GM21737 (cell line): ENCODE data around the gene SMIM30.
"Not testable (repeated sequence)": the region's sequence is repeated elsewhere in the genome, so short reads cannot be mapped to it uniquely, and the experiment has no call there.

Experiments
- ATAC-seq: cut with Tn5 transposase; IDR thresholded peaks from one replicate; pipeline ENCODE4 v1.9.1; 2021; ENCODE audit warnings: mild to moderate bottlenecking, moderate library complexity; ENCODE audit not compliant: unreplicated experiment

The SMIM30 gene

GRCh38 chr7:113118074-113118959, at the start of gene SMIM30:
Gene SMIM30, minus strand, starts transcription at chr7:113118554. Its CDS starts 976 bp downstream, at chr7:113117578.
- ATAC-seq, result peak; percentile 100

DNA sequence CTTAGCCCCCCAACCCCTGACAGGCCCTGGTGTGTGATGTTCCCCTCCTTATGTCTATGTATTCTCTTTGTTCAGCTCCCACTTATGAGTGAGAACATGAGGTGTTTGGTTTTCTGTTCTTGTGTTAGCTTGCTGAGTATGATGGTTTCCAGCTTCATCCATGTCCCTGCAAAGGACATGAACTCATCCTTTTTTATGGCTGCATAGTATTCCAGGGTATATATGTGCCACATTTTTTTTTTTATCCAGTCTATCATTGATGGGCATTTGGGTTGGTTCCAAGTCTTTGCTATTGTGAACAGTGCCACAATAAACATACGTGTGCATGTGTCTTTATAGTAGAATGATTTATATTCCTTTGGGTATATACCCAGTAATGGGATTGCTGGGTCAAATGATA, 47.8 kb upstream of the SMIM30 start:
- not testable (repeated sequence) for ATAC-seq

- ATAC-seq, result no peak
Measured at GRCh38 chr7:113161050-113161449, 42.7 kb upstream of the SMIM30 start.

DNA sequence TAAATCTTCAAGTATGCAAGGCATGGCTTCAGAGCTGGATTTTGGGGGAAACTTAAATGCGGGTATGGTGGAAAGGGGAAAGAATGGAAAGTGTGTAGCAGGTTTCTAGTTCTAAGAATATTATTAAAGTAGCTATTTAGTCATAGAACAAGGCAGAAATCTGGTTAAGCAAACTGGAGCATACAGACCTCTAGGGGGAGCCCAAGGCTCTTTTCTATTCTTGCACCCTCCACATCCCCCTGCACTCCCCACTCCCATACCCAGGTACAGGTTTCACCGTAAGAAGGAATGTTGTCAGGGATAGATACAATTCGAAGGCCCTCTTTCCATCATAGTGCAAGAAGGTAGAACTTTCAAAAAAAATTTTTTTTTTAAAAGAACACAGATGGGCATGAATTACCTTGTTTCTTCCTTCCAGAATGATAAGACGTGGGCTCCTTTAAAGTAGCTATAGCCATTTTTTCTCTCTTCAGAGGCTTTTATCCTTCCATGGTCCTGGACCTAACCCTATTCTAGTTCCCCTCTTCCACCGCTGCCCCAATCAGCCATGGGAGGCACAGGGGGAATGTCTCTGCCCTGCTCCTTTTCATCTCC, 41.5 kb upstream of the SMIM30 start:
- peak; percentile 65 for ATAC-seq

- ATAC-seq, result no peak
Measured at GRCh38 chr7:113158756-113159155, 40.4 kb upstream of the SMIM30 start.

GRCh38 chr7:113154117-113154516, 35.8 kb upstream of the SMIM30 start:
- no peak for ATAC-seq

DNA sequence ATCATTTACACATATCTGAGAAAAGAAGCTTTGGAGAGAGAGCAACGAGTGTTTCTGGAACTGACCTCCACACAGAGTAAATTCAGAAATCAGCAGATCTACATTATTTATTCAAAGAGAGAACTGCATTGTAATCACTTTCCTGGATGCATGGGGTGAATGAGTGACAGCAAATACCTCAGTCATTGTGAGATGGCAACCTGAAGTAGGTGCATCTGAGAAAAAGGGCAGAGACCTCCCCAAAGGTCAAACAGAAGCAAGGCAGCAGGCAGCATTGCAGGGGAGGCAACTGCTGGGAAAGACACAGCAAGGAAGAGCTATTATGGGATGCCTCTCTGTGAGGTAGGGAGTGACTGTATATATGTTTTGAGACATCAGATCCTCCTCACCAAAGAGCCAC, 26.5 kb upstream of the SMIM30 start:
- ATAC-seq, result no peak

DNA sequence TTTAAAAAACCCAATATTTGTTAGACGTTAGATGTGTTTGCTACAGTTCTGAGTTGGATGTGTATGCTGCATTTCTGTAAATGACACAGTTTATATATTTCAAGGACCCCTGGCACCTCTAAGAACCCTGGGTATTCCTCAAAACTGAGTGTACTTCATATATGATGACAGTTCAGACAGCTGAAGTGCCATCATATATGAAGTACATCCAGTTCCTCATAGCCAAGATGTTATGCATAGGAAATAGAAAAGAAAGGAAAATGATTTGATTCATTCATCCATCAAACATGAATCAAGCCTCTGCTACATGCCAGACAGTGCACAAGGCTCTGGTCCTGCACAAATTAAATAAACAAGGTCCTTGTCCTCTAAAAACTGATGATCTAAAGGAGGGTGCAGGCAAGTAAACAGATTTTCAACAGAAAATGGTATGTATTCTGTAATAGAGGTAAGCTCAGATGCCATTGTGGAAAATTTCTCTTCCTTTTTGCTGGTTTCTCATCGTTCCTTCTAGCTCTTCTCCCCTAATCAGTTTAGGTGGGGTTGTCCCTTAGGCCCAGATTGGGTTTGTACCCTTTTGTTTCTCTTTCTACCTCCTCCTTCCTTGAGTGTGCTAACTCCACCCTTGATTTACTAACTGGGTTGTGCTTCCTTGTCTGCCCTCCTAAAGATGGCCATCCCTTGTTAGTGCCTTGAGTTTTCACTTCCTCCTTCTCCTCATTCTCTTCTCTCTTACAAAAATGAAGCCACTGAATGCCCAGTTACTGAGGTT, 25.3 kb upstream of the SMIM30 start:
- ATAC-seq, result peak; percentile 76

GRCh38 chr7:113142385-113143119, 24.2 kb upstream of the SMIM30 start:
- ATAC-seq, result no peak

GRCh38 chr7:113141803-113142202, 23.4 kb upstream of the SMIM30 start:
- ATAC-seq, result no peak

GRCh38 chr7:113140956-113141355, 22.6 kb upstream of the SMIM30 start:
- ATAC-seq, result no peak

DNA sequence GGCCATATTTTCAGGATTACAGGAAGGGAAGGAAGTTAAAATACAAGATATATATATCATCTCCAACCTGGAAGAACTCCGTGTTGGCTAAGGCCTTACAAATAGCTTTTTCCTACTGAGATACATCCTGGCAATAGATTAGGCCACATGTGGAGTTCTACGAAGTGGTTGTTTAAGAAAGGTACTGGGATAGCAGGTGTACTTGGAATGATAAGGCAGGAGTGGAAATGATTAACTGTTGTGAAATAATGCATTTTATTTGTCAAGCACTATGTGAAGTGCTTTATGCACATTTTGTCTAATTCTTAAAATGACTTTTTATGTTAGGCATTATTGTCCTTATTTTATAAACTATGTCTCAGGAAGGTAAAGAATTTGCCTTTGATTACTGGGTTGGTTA, 18.9 kb upstream of the SMIM30 start:
- ATAC-seq, result no peak

DNA sequence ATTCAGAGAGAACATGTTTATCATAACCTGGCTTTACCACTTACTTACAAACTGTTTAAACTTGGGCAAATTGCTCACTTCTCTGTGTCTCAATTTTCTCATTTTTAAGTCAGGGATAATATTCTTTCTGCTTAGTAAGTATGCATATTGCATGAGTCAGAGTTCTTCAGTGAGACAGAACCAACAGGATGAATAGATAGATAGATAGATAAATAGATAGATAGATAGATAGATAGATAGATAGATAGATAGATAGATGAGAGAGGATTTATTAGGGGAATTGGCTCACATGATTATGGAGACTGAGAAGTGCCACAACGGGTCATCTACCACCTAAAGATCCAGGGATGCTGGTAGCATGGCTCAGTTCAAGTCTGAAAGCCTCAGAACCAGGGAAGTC, 15.7 kb upstream of the SMIM30 start:
- ATAC-seq, result no peak

GRCh38 chr7:113131367-113131766, 13.0 kb upstream of the SMIM30 start:
- no peak for ATAC-seq

DNA sequence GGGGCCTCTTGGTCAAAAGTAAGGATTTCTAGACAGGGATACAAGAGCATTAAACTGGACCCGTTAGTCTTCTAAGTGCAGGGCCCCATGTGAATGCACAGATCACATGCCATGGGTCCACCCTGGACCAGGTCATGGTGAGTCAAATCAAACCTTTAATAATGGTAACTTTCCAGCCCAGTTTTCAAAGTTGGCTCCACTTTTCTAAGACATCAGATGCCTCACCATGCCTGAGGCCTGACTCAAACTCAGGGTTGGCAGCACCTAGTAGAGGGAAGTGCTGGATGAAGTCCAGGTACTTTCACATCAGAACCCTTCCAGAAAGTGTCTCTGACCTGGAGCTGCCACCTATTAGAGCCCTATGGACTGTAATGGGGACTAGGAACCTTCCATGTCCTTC, 9.7 kb upstream of the SMIM30 start:
- no peak for ATAC-seq

DNA sequence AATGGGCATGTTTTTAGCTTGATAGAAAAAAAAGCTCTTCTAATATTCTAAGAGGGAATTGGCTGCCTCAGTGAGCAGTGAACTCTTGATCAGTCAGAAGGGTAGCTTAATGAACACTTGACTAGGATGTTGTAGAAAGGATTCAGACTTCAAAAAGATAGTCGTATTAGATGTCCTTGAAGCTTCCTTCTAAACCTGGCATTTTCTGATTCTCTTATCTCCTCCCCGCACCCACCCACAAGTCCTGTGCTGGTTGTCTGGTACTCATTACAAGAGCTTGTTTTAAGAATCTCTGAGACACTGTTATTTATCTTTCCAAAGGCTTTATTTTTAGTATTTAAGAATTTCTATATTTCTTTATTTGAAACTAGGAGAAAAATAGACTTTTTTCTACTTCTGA, 7.4 kb upstream of the SMIM30 start:
- no peak for ATAC-seq

DNA sequence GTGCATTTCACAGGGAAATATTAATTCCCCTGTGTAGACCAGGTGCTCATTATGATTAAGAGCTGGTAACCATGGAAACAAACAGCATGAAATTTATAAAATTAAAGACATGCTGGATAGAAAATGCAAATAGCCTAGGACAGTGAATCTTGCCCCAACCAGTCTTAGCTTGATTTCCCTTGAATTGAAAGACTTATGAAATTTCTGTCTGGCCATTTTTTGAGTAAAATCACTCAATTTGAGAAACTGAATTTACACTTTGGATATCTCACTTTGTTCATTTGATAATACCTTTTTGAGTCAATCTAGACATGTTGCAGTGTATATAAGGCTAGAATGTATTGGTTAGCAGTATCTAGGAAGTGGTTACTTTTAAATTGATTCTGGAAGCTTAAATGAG, 4.4 kb upstream of the SMIM30 start:
- no peak for ATAC-seq

DNA sequence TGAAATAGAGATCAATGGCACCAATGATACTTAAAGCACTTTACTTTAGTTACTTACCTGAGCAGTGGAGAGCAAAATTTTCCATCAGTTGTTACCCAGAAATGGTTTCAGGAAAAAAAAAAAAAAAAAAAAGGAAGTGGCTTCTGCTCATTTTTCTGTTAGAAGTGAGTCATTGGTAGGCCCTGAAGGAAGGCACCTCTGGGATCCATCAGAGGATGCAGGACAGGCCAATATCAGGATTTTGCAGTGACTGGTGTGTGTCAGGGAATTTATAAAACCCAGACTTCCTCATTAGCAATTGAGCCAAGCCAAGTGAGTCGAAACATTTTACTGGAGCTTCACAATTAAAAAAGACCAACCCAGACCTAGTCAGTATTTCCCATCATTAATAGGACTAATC, 2.3 kb upstream of the SMIM30 start:
- no peak for ATAC-seq

DNA sequence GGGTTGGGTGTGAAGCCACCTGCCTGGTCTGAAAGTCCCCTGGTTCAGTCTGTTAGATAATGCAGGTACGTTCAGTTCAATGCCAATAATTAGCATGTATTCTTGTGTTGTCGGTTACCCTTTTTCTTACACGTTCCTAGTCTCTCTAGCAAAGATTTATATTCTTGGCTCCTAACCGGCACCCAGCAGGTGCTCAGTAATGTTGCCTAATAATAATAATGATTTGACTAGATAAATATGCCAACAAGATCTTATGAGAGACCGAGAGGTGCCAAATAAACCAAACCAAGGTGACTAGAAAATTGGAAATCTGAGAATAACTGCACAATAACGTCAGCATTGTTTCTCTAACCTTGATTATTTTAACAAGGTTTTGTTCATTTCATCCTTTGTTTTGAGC, 1.1 kb upstream of the SMIM30 start:
- ATAC-seq, result no peak

DNA sequence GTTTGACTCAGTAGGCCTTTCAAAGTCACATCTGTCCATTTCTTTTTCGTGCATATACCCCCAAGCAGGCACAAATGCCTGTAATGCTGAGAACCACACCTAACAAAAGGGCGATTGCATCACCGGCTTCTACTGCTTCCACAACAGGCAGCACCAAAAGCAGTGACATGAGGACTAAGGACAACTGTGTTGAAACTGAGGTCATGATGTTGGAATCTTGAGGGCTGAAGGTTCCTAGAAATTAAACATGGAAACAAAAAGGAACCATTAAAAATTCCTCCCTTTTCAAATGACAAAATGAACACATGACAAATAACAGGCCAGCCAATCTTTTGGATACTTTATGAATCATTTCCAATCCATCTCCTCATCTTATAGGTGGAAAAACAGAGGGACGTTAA, 980 bp downstream of the SMIM30 start:
- ATAC-seq, result not testable (repeated sequence)

GRCh38 chr7:113113912-113114311, 4.4 kb downstream of the SMIM30 start:
- ATAC-seq, result peak; percentile 31
